Activated T-cell treated with anti-CD3 and anti-CD28 coated beads, Interleukin-2, amount 50 U/mL, for 24 hours (primary cell): ENCODE results near the gene THBD.
"Not testable (repeated sequence)": the region's sequence is repeated elsewhere in the genome, so short reads cannot be mapped to it uniquely, and the experiment has no call there.

ENCODE experiments used
- DNase-seq: peaks from one replicate; pipeline ENCODE4 v3.0.0-alpha.2; 2020
- H3K27ac Mint-ChIP-seq: 2 replicates; pipeline ENCODE4 v1.8.0; 2020; ENCODE audit warnings: mild to moderate bottlenecking, mixed read lengths
- H3K27me3 Mint-ChIP-seq: 2 replicates; pipeline ENCODE4 v1.8.0; 2020; ENCODE audit warnings: mixed read lengths
- H3K36me3 Mint-ChIP-seq: 2 replicates; pipeline ENCODE4 v1.8.0; 2020; ENCODE audit warnings: low read depth, mixed read lengths
- H3K4me1 Mint-ChIP-seq: 2 replicates; pipeline ENCODE4 v1.8.0; 2020; ENCODE audit warnings: low read depth, mixed read lengths
- H3K4me3 Mint-ChIP-seq: 2 replicates; pipeline ENCODE4 v1.8.0; 2020; ENCODE audit warnings: mild to moderate bottlenecking, moderate library complexity, mixed read lengths
- H3K9me3 Mint-ChIP-seq: 2 replicates; pipeline ENCODE4 v1.8.0; 2020; ENCODE audit warnings: mixed read lengths

THBD gene

GRCh38 chr20:23039885-23040508 lies 9.5 kb downstream of the THBD start:
- peaks cover 46% of the 10 kb centered on the region for H3K27me3 Mint-ChIP-seq
- H3K9me3 Mint-ChIP-seq: no peaks in the 10 kb centered on the region
- no peaks in the 10 kb centered on the region for H3K36me3 Mint-ChIP-seq
- H3K4me3 Mint-ChIP-seq: no peak overlapping the region
- no peaks in the 10 kb centered on the region for H3K4me1 Mint-ChIP-seq
- H3K27ac Mint-ChIP-seq: no peak overlapping the region
- no peak for DNase-seq

DNA sequence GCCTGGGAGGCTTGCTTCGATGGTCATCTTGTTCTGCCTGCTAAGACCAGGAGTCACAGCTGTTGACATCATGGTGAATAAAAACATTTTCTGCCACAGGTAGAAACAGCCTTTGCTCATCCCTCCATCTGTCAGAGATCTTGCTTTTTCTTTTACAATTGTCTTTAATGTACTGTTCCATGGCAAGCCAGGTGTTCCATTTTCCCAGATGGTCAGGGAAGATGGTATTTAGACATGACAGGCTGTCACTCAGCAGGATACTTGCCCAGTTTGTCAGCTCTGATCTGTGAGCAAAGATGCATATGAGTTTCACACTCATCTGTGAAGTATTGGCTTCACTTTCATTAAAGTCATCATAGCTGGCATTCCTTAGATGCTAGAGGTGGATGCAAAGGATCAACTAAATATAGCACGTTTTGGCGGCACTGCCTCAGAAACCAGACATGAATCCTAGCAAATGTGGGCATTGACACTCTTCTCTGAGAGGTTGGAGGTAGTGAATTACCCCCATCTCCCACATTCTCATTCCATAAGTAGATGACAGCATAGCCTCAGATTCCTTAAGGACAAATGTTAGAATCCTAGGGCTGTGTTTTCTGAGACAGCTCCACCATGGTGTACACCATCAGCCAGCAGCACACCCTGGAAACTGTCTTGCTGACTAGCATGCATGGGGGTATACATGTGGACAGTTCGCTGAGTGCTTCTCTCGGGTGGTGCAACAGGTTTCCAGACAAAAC lies 10.2 kb downstream of the THBD start:
- no peaks in the 10 kb centered on the region for H3K4me1 Mint-ChIP-seq

DNA sequence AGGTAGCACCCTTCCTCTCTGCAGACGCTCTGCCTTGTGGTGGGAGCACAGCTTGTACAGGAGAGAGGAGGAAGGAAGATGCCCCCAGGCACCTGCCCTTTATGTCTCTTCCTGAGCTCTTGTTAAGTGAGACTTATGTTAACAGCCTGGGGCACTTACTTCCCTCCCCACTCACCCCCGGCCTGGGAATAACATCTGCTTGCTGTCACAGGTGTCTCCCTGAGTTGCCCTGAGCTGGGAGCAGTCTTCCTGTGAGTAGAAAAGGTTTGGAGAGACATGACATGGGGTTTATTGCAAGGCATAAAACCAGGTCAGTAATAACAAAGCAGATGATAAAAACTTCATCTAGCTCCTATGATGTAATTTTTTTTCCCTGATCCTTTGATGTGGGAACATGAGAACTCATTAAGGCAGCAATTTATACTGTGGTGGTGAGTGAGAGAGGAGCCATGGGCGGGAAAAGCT lies 12.4 kb downstream of the THBD start:
- no peak overlapping the region for H3K27ac Mint-ChIP-seq
- no peaks in the 10 kb centered on the region for H3K9me3 Mint-ChIP-seq
- DNase-seq: no peak
- H3K4me3 Mint-ChIP-seq: no peak overlapping the region
- H3K27me3 Mint-ChIP-seq: peaks cover 40% of the 10 kb centered on the region
- no peaks in the 10 kb centered on the region for H3K36me3 Mint-ChIP-seq
- no peaks in the 10 kb centered on the region for H3K4me1 Mint-ChIP-seq

More for the DNA sequence above, 10.2 kb downstream of the THBD start:
- Mint-ChIP-seq H3K27me3 (peaks cover 41% of the 10 kb centered on the region), H3K36me3 (no peaks in the 10 kb centered on the region), H3K4me3 (no peak overlapping the region), H3K27ac (no peak overlapping the region), H3K9me3 (no peaks in the 10 kb centered on the region)
- no peak for DNase-seq

GRCh38 chr20:23036371-23036770 lies 13.1 kb downstream of the THBD start:
- H3K9me3 Mint-ChIP-seq: no peaks in the 10 kb centered on the region
- H3K27me3 Mint-ChIP-seq: peaks cover 43% of the 10 kb centered on the region
- no peaks in the 10 kb centered on the region for H3K4me1 Mint-ChIP-seq
- H3K4me3 Mint-ChIP-seq: no peak overlapping the region
- no peaks in the 10 kb centered on the region for H3K36me3 Mint-ChIP-seq
- no peak overlapping the region for H3K27ac Mint-ChIP-seq
- DNase-seq: no peak

GRCh38 chr20:23035731-23036130 lies 13.7 kb downstream of the THBD start:
- H3K4me1 Mint-ChIP-seq: no peaks in the 10 kb centered on the region
- no peaks in the 10 kb centered on the region for H3K9me3 Mint-ChIP-seq
- H3K4me3 Mint-ChIP-seq: no peak overlapping the region
- H3K27ac Mint-ChIP-seq: no peak overlapping the region
- H3K36me3 Mint-ChIP-seq: no peaks in the 10 kb centered on the region
- no peak for DNase-seq
- H3K27me3 Mint-ChIP-seq: peaks cover 42% of the 10 kb centered on the region

- peaks cover 39% of the 10 kb centered on the region for H3K27me3 Mint-ChIP-seq
- H3K36me3 Mint-ChIP-seq: no peaks in the 10 kb centered on the region
- no peak within 1 kb of the TSS for H3K4me3 Mint-ChIP-seq
- no peaks in the 10 kb centered on the region for H3K4me1 Mint-ChIP-seq
- no peaks in the 10 kb centered on the region for H3K9me3 Mint-ChIP-seq
- DNase-seq: no peak
- no peak within 1 kb of the TSS for H3K27ac Mint-ChIP-seq
Observed at GRCh38 chr20:23034721-23035671, 14.5 kb downstream of the THBD start, which contains the start of gene SSTR4. TSS of gene SSTR4 (plus strand) at chr20:23035312. CDS start at chr20:23035484, 172 bp downstream.

- no peaks in the 10 kb centered on the region for H3K4me1 Mint-ChIP-seq
- DNase-seq: no peak
- H3K27ac Mint-ChIP-seq: no peak overlapping the region
- peaks cover 34% of the 10 kb centered on the region for H3K27me3 Mint-ChIP-seq
- H3K36me3 Mint-ChIP-seq: no peaks in the 10 kb centered on the region
- no peak overlapping the region for H3K4me3 Mint-ChIP-seq
- no peaks in the 10 kb centered on the region for H3K9me3 Mint-ChIP-seq
Observed at GRCh38 chr20:23033918-23034317, 15.6 kb downstream of the THBD start.

DNA sequence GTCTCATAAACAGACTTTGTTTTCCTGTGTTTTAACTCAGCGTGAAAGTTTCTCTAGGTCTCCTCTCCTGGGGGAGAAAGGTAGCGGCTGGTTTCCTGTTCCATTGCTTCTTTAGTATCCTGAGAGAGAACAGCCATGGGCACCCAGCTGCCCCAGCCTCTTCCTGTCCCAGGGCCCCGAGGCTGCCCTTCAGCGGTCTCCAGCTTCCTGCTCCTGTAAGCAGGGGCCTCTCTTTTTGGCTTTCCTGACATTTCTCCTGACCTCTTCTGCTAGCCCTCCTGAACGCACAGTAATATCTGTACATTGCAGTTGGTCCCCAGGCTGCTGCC lies 16.8 kb downstream of the THBD start:
- H3K4me3 Mint-ChIP-seq: no peak overlapping the region
- no peak overlapping the region for H3K27ac Mint-ChIP-seq
- no peaks in the 10 kb centered on the region for H3K9me3 Mint-ChIP-seq
- no peak for DNase-seq
- peaks cover 32% of the 10 kb centered on the region for H3K27me3 Mint-ChIP-seq
- no peaks in the 10 kb centered on the region for H3K4me1 Mint-ChIP-seq
- H3K36me3 Mint-ChIP-seq: no peaks in the 10 kb centered on the region

DNA sequence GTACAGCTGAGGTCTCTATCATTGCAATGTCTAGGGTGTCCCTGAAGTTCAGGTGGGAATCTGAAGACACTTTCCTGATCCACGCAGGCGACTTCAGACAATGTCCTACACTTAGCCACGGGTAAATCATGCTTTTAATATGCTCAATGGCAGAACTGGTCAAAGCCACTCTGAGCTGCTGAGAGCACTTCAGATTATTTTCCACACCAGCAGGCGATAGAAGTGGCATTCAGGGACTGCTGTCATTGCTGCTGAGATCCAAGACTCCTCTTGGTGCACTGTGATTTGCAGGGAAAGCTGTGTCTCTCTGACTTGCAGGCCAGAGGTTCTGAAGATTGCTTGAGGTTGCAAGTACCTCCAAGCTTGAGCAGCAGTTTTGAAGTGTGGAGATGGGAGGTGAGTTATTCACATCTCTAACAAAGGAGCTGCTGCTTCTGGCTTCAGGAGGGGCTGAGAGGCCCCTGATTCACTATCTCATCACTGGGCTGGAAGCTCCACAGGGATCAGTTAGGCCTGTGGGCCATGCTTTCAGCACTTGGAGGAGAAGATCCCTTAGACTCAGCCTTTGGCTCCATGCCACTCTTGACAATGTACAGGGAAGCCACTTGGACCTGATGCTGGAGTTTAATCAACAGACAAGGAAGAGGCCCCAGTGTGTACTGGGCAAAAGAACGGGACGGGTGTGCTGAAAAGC lies 17.3 kb downstream of the THBD start:
- H3K4me1 Mint-ChIP-seq: no peaks in the 10 kb centered on the region
- DNase-seq: no peak
- H3K4me3 Mint-ChIP-seq: no peak overlapping the region
- H3K27me3 Mint-ChIP-seq: peaks cover 31% of the 10 kb centered on the region
- H3K36me3 Mint-ChIP-seq: no peaks in the 10 kb centered on the region
- H3K27ac Mint-ChIP-seq: no peak overlapping the region
- no peaks in the 10 kb centered on the region for H3K9me3 Mint-ChIP-seq

GRCh38 chr20:23031346-23031745 lies 18.1 kb downstream of the THBD start:
- Mint-ChIP-seq H3K27me3 (peaks cover 22% of the 10 kb centered on the region), H3K9me3 (no peaks in the 10 kb centered on the region), H3K27ac (no peak overlapping the region), H3K36me3 (no peaks in the 10 kb centered on the region), H3K4me1 (no peaks in the 10 kb centered on the region), H3K4me3 (no peak overlapping the region)
- no peak for DNase-seq

DNA sequence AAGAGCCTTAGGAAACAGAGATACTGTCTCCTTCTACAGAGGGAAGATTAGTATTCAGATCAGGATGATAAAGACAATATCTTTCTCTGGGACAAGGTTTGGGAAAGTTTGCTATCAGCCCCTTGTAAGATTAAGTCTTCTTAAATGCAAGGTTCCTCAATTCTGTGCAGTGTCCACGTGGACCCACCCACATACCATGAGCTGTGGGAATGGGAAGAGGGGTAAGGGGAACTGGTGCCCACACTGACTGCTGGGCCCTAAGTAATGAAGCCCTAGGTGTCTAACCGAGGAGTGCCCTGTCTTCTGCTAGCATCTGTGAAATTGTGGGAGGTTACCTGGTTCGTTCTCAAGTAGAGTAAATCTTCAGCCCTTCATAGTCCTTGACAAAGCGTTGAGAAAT lies 20.1 kb downstream of the THBD start:
- no peaks in the 10 kb centered on the region for H3K36me3 Mint-ChIP-seq
- peaks cover 15% of the 10 kb centered on the region for H3K27me3 Mint-ChIP-seq
- no peak overlapping the region for H3K27ac Mint-ChIP-seq
- no peaks in the 10 kb centered on the region for H3K4me1 Mint-ChIP-seq
- no peak overlapping the region for H3K4me3 Mint-ChIP-seq
- no peak for DNase-seq
- no peaks in the 10 kb centered on the region for H3K9me3 Mint-ChIP-seq

DNA sequence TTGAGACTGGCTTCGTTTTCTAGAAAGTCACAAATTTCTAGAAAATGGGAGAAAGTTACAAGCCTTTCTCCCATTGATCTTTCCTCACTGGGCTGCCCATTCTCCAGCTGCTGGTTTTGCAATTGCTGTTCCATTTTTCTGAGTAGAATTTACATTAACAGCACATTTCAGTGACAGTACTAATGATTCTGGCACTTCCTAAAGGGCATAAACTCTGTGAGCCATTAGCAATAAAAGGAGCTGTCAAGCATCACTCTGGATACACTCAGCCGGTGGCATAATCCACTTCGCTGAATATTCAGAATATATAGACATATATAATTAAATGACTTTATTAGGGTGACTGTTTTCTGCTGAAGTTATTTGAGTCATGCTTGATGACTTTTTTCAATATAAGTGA lies 21.1 kb downstream of the THBD start:
- DNase-seq: no peak
- H3K9me3 Mint-ChIP-seq: no peaks in the 10 kb centered on the region
- no peaks in the 10 kb centered on the region for H3K36me3 Mint-ChIP-seq
- no peak overlapping the region for H3K27ac Mint-ChIP-seq
- H3K4me1 Mint-ChIP-seq: no peaks in the 10 kb centered on the region
- no peak overlapping the region for H3K4me3 Mint-ChIP-seq
- peaks cover 10% of the 10 kb centered on the region for H3K27me3 Mint-ChIP-seq

DNA sequence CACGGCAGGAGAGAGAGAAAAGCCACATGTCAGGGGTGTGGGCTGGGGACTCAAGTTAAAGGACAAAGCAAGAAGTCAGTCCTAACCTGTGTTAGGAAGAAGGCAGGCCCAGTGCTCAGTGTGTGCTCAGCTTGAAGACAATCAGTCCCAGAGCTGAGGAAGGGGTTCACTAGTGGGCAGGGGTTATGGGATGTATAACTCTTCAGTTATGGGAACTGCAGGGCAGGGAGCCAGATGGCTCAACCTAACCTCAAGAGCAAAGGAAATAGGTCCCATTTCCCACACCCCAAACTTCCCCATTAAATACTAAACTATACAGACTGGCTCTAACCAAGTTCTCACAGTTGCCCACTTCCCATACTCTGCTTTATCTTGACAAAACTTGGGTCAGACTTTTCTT lies 21.8 kb downstream of the THBD start:
- DNase-seq: no peak
- Mint-ChIP-seq H3K4me3 (no peak overlapping the region), H3K27ac (no peak overlapping the region), H3K27me3 (peaks cover 3% of the 10 kb centered on the region), H3K9me3 (no peaks in the 10 kb centered on the region), H3K36me3 (no peaks in the 10 kb centered on the region), H3K4me1 (no peaks in the 10 kb centered on the region)

- H3K9me3 Mint-ChIP-seq, H3K4me1 Mint-ChIP-seq, DNase-seq, H3K27ac Mint-ChIP-seq, H3K27me3 Mint-ChIP-seq, H3K36me3 Mint-ChIP-seq, H3K4me3 Mint-ChIP-seq: not testable (repeated sequence)
Observed at GRCh38 chr20:23025503-23025902, 24.0 kb downstream of the THBD start.
